ENCODE measurements around the gene OR2A25.

Gene OR2A25

GRCh38 chr7:144069511-144069910 lies at the start of gene OR2A25:
OR2A25 (plus strand) TSS chr7:144069811; CDS start chr7:144074220, 4,409 bp downstream.
- no peaks in the 10 kb centered on the region for H3K4me1 Mint-ChIP-seq
- H3K27me3 Mint-ChIP-seq: no peaks in the 10 kb centered on the region
- no peak within 1 kb of the TSS for H3K4me3 Mint-ChIP-seq
- no peaks in the 10 kb centered on the region for H3K36me3 Mint-ChIP-seq
- ATAC-seq (ENCODE audit: low read depth) (no peak), DNase-seq (ENCODE audit: low spot score in 2 of 2) (no peak)
- no peak within 1 kb of the TSS for H3K27ac Mint-ChIP-seq
- H3K9me3 Mint-ChIP-seq: peaks cover 3% of the 10 kb centered on the region

GRCh38 chr7:144020340-144020739 lies 49.3 kb upstream of the OR2A25 start:
- H3K27me3 Mint-ChIP-seq: peaks cover 2% of the 10 kb centered on the region
- peaks cover 3% of the 10 kb centered on the region for H3K9me3 Mint-ChIP-seq
- DNase-seq (ENCODE audit: low spot score in 2 of 2): no peak
- no peak overlapping the region for H3K27ac Mint-ChIP-seq
- no peaks in the 10 kb centered on the region for H3K4me1 Mint-ChIP-seq
- H3K4me3 Mint-ChIP-seq: no peak overlapping the region
- H3K36me3 Mint-ChIP-seq: peaks cover 2% of the 10 kb centered on the region
- no peak for ATAC-seq (ENCODE audit: low read depth)

DNA sequence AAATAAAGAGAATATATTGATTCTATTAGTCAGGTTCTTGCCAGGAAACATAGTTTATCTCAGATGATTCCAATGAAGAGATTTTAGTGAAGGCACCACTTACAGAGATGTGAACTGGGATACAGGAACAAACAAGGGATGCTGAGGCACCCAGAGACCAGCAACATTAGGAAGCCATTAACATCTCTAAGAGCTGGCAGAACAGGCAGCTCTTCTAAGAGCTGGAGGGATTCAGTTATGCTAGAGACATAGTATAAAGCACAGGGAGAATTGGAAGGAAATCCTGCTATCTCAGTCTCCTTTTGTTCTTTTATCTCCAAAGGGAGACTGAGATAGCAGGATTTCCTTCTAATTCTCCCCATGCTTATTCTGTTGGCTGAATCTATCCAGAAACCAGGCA lies 47.4 kb upstream of the OR2A25 start:
- H3K9me3 Mint-ChIP-seq: peaks cover 3% of the 10 kb centered on the region

DNA sequence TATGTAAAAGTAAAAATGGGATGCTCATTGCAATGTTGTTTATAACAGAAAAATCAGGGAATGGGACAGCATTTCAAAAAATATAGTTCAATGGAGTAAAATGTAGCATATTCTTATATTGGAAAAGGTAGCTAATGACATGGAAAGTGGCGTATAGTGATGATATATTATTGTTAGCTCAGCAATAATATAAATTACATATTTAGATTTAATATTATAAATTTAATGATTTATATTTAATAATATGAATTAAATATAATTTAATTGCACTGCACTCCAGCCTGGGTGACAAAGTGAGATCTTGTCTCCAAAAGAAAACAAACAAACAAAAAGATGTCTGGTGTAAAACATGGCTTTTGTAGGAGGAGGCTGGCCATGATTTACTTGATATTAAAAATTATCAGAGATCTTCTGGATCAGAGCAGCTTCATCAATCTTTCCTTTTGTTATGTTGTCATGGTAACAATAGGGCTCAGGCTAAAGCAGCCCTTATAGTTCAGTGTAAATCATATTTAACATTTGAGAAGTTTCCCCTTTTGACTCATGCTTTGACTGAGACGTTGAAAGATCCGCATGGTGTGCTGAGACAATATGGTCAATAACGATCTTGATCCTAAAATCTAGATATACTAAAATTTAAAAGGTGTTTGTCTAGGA lies 46.3 kb upstream of the OR2A25 start:
- Mint-ChIP-seq H3K4me3 (no peak overlapping the region), H3K27ac (no peak overlapping the region), H3K4me1 (no peaks in the 10 kb centered on the region), H3K27me3 (peaks cover 2% of the 10 kb centered on the region), H3K9me3 (peaks cover 3% of the 10 kb centered on the region), H3K36me3 (peaks cover 2% of the 10 kb centered on the region)
- ATAC-seq (ENCODE audit: low read depth) (no peak), DNase-seq (ENCODE audit: low spot score in 2 of 2) (no peak)

More for the DNA sequence above, 47.4 kb upstream of the OR2A25 start:
- Mint-ChIP-seq H3K36me3 (peaks cover 2% of the 10 kb centered on the region), H3K4me3 (no peak overlapping the region), H3K27ac (no peak overlapping the region), H3K4me1 (no peaks in the 10 kb centered on the region), H3K27me3 (peaks cover 2% of the 10 kb centered on the region)
- ATAC-seq (ENCODE audit: low read depth): no peak
- DNase-seq (ENCODE audit: low spot score in 2 of 2): no peak

GRCh38 chr7:144024213-144024612 lies 45.4 kb upstream of the OR2A25 start:
- DNase-seq (ENCODE audit: low spot score in 2 of 2) (no peak), ATAC-seq (ENCODE audit: low read depth) (peak; percentile 50)
- Mint-ChIP-seq H3K4me1 (no peaks in the 10 kb centered on the region), H3K4me3 (no peak overlapping the region), H3K27ac (no peak overlapping the region), H3K27me3 (no peaks in the 10 kb centered on the region), H3K9me3 (no peaks in the 10 kb centered on the region), H3K36me3 (no peaks in the 10 kb centered on the region)

DNA sequence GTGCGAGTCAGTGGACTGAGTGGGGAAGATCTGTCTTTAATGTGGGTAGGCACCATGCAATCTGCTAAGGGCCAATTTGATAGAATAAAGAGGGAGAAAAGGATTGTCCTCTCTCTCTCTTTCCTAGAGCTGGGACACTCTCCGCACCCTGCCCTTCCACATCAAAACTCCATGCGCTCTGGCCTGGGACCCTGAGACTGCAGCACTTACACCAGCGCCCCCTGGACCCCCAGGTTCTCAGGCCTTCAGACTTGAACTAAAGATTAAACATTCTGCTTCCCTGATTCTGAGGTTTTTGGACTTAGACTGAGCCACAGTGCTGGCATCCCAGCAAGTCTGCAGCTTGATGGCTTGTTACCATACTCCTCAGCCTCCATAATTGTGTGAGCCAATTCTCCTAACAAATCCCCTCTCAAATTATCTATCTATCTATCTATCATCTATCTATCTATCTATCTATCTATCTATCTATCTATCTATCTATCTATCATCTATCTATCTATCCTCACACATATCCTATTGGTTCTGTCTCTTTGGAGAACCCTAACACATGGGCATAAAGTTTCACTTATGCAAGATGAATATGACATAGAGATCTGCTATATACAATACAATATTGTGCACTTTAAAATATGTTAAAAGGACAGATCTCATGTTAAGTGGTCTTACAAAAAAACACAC lies 43.3 kb upstream of the OR2A25 start:
- Mint-ChIP-seq H3K36me3 (no peaks in the 10 kb centered on the region), H3K4me1 (no peaks in the 10 kb centered on the region), H3K4me3 (no peak overlapping the region), H3K27ac (no peak overlapping the region), H3K9me3 (no peaks in the 10 kb centered on the region), H3K27me3 (no peaks in the 10 kb centered on the region)
- DNase-seq (ENCODE audit: low spot score in 2 of 2): no peak
- no peak for ATAC-seq (ENCODE audit: low read depth)

DNA sequence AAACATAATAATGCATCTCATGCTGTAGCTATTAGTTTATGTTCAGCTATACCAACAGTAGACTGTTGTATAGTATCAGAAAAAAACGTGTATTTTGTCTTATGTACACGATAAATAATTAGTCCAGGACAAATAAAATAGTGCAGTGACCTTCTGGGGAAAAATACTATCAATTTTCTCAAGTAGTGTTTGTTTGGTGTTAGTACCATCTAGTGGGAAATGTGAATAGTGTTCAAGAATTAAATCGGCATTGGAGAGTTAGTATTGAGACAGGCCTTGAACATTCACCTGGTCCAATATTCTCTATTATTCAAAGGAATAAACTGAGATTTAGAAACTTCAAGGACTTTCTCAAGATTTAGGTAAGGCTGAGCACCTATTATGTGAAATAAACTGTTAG lies 42.5 kb upstream of the OR2A25 start:
- Mint-ChIP-seq H3K4me3 (no peak overlapping the region), H3K9me3 (no peaks in the 10 kb centered on the region), H3K36me3 (no peaks in the 10 kb centered on the region), H3K27ac (no peak overlapping the region), H3K27me3 (no peaks in the 10 kb centered on the region), H3K4me1 (no peaks in the 10 kb centered on the region)
- no peak for ATAC-seq (ENCODE audit: low read depth)
- DNase-seq (ENCODE audit: low spot score in 2 of 2): no peak

GRCh38 chr7:144027974-144028373 lies 41.6 kb upstream of the OR2A25 start:
- H3K36me3 Mint-ChIP-seq: no peaks in the 10 kb centered on the region
- no peak overlapping the region for H3K27ac Mint-ChIP-seq
- H3K9me3 Mint-ChIP-seq: no peaks in the 10 kb centered on the region
- H3K4me1 Mint-ChIP-seq: no peaks in the 10 kb centered on the region
- no peaks in the 10 kb centered on the region for H3K27me3 Mint-ChIP-seq
- ATAC-seq (ENCODE audit: low read depth) (no peak), DNase-seq (ENCODE audit: low spot score in 2 of 2) (no peak)
- H3K4me3 Mint-ChIP-seq: no peak overlapping the region

- no peak overlapping the region for H3K4me3 Mint-ChIP-seq
- no peaks in the 10 kb centered on the region for H3K36me3 Mint-ChIP-seq
- no peaks in the 10 kb centered on the region for H3K4me1 Mint-ChIP-seq
- H3K9me3 Mint-ChIP-seq: no peaks in the 10 kb centered on the region
- H3K27me3 Mint-ChIP-seq: peaks cover 1% of the 10 kb centered on the region
- DNase-seq (ENCODE audit: low spot score in 2 of 2): no peak
- H3K27ac Mint-ChIP-seq: no peak overlapping the region
- no peak for ATAC-seq (ENCODE audit: low read depth)
Measured at GRCh38 chr7:144028547-144028946, 41.1 kb upstream of the OR2A25 start.

DNA sequence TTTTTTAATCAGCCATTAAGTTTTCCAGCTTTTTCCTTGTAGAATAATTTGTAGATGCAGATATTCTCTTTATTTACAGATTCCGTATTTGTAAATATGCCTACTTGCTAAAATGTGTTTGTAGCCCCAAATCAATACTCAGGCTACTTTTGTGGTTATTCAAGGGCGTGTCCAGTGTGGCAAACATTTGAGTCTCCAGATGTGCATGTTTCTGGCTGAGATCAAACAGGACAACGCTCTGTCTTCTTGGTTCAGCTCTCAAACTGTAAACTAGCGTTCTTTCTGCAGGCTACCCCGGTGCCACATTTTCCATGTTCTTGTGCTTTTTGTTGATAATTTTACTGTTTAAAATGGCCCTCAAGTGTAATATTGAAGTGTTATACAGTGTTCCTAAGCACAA lies 37.1 kb upstream of the OR2A25 start:
- no peak overlapping the region for H3K4me3 Mint-ChIP-seq

DNA sequence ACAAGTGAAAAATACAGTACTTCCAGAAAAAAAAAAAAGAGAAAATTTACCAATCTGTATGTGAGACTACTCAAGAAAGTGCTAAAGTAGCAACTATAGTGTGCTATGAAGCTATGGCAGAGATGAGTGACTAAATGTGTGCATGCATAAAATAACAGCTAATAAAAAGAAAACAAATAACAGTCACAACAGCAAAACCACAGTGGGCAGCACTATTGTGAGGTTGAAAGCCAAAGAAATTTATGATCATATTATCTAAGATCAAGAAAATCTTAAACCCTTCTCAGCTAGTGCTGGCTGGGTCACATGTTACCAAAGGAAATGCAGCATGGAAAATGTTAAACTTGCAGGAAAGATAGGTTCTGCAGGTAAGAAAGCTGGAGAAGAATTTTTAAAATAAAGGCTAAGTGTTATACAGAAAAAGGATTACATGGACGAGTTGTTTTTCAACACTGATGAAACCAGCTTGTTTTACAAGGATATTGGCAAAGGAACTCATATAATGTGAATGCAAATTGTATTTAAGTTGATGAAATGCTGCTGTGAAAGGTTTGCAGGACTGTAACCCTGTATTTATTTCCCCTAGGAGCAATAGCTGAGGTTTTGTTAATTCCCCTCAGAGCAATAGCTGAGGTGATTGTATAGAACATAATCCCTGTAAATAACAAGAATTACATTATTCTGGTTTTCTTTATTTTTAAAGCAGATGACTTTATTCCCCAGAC lies 36.5 kb upstream of the OR2A25 start:
- H3K27ac Mint-ChIP-seq: no peak overlapping the region
- H3K9me3 Mint-ChIP-seq: no peaks in the 10 kb centered on the region
- H3K36me3 Mint-ChIP-seq: no peaks in the 10 kb centered on the region
- no peaks in the 10 kb centered on the region for H3K4me1 Mint-ChIP-seq
- H3K4me3 Mint-ChIP-seq: no peak overlapping the region
- DNase-seq (ENCODE audit: low spot score in 2 of 2) (no peak), ATAC-seq (ENCODE audit: low read depth) (no peak)
- peaks cover 5% of the 10 kb centered on the region for H3K27me3 Mint-ChIP-seq

More for the DNA sequence above, 37.1 kb upstream of the OR2A25 start:
- DNase-seq (ENCODE audit: low spot score in 2 of 2) (no peak), ATAC-seq (ENCODE audit: low read depth) (no peak)
- H3K27me3 Mint-ChIP-seq: peaks cover 5% of the 10 kb centered on the region
- H3K9me3 Mint-ChIP-seq: no peaks in the 10 kb centered on the region
- H3K27ac Mint-ChIP-seq: no peak overlapping the region
- no peaks in the 10 kb centered on the region for H3K36me3 Mint-ChIP-seq
- no peaks in the 10 kb centered on the region for H3K4me1 Mint-ChIP-seq

DNA sequence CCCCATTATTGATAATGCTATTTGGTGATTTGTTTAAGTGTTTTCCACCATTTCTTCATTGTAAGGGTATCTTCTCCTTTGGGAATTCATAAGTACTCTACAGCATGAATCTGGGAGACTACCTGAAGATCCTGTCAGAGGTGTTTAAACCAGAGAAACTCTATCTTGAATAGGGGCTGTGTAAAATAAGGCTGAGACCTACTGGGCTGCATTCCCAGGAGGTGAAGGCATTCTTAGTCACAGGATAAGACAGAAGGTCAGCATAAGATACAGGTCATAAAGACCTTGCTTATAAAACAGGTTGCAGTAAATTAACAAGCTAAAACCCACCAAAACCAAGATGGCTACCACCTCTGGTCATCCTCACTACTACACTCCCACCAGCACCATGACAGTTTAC lies 34.2 kb upstream of the OR2A25 start:
- no peak for DNase-seq (ENCODE audit: low spot score in 2 of 2)
- H3K9me3 Mint-ChIP-seq: no peaks in the 10 kb centered on the region
- H3K36me3 Mint-ChIP-seq: no peaks in the 10 kb centered on the region
- H3K27me3 Mint-ChIP-seq: peaks cover 5% of the 10 kb centered on the region
- no peak overlapping the region for H3K4me3 Mint-ChIP-seq
- no peak overlapping the region for H3K27ac Mint-ChIP-seq
- ATAC-seq (ENCODE audit: low read depth): no peak
- no peaks in the 10 kb centered on the region for H3K4me1 Mint-ChIP-seq

- no peak overlapping the region for H3K27ac Mint-ChIP-seq
- no peaks in the 10 kb centered on the region for H3K4me1 Mint-ChIP-seq
- H3K36me3 Mint-ChIP-seq: no peaks in the 10 kb centered on the region
- DNase-seq (ENCODE audit: low spot score in 2 of 2): no peak
- H3K9me3 Mint-ChIP-seq: no peaks in the 10 kb centered on the region
- no peak overlapping the region for H3K4me3 Mint-ChIP-seq
- H3K27me3 Mint-ChIP-seq: peaks cover 5% of the 10 kb centered on the region
- ATAC-seq (ENCODE audit: low read depth): no peak
Measured at GRCh38 chr7:144036302-144036885, 33.2 kb upstream of the OR2A25 start.

DNA sequence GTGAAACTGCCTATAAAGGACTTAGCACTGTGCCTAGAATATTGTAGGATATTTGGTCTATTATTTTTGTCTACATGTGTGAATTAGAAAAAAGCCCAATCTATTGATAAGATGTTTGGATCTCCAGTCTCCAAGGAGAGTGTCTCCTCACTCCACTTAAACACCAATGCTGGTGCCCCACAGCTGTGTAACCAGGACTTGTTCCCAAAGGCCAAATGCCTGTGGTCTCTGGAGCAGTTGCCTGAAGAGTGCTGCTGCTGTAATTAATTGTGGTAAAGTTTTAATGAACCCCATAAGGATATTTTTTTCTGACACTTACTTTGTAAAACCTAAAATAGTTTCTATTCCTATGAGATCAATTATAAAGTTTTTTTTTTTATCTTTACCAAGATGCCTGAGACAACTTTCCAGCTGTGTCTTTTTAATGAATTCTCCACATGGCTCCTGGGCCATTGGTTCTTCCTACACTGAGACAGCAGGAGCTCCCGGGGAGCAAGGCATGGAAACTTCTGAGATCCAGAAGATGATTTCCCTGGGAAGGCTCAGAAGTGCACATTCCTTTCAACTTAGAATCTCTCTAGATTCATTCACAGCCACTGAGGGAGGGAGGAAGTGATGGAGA lies 32.1 kb upstream of the OR2A25 start:
- Mint-ChIP-seq H3K4me3 (no peak overlapping the region), H3K4me1 (no peaks in the 10 kb centered on the region), H3K9me3 (no peaks in the 10 kb centered on the region), H3K27ac (no peak overlapping the region), H3K27me3 (peaks cover 5% of the 10 kb centered on the region), H3K36me3 (no peaks in the 10 kb centered on the region)
- ATAC-seq (ENCODE audit: low read depth): no peak
- DNase-seq (ENCODE audit: low spot score in 2 of 2): no peak

Measured in memory B cell (primary cell).